IMR-90 (cell line): ENCODE results near the gene MEF2B. TPM values are rescaled to one million over a fixed set of nuclear protein-coding genes. Genes with fewer than 3 reads are reported as not detected.

Source experiments
- ATAC-seq: fragments of 200-7000 bp; cut with Tn5 transposase; 2 replicates; pipeline ENCODE4 v1.9.1; 2020; ENCODE audit warnings: low read depth, mild to moderate bottlenecking, moderate library complexity
- BruUV-seq: library from RNA; stranded (reverse); fragments of 400-500 nt; replicated peaks from 2 replicates; lab custom pipeline; 2021; lab: Mats Ljungman, UMichigan
- CTCF ChIA-PET: fragments of 300-600 bp; formaldehyde crosslinking; extraction: SDS; loops from one replicate; lab custom pipeline; 2021; ENCODE audit warnings: antibody characterized with exemption; lab: Yijun Ruan, JAX
- POLR2A ChIA-PET: fragments of 300-600 bp; sonication (Branson Sonifier 250); formaldehyde crosslinking; loops from one replicate; lab custom pipeline; 2022; ENCODE audit warnings: antibody characterized with exemption; ENCODE audit not compliant: unreplicated experiment; lab: Charles Lee
- DNase-seq: peaks from one replicate; pipeline ENCODE4 v3.0.0; 2013
- H2AFZ ChIP-seq: replicated peaks from 2 replicates; pipeline ENCODE3; 2013; ENCODE audit warnings: low read length, mild to moderate bottlenecking; ENCODE audit not compliant: poor library complexity
- H2AK5ac ChIP-seq: 2 replicates; pipeline ENCODE4 v1.6.1; 2013; ENCODE audit warnings: low read depth, low read length, inconsistent platforms
- H2AK9ac ChIP-seq: replicated peaks from 2 replicates; pipeline ENCODE3; 2013; ENCODE audit warnings: mild to moderate bottlenecking, low read depth, low read length, moderate library complexity; ENCODE audit not compliant: poor library complexity
- H2BK120ac ChIP-seq: 2 replicates; pipeline ENCODE4 v1.6.1; 2013; ENCODE audit warnings: low read depth, low read length, inconsistent platforms
- H2BK15ac ChIP-seq: 3 replicates; pipeline ENCODE4 v1.6.1; 2013; ENCODE audit warnings: low read depth, low read length, inconsistent platforms
- H2BK20ac ChIP-seq: 2 replicates; pipeline ENCODE4 v1.6.1; 2013; ENCODE audit warnings: low read depth, mild to moderate bottlenecking, inconsistent platforms, low read length, moderate library complexity
- H2BK5ac ChIP-seq: 2 replicates; pipeline ENCODE4 v1.6.1; 2013; ENCODE audit warnings: mild to moderate bottlenecking, low read depth, low read length, inconsistent platforms; ENCODE audit not compliant: poor library complexity, severe bottlenecking
- H3K14ac ChIP-seq: replicated peaks from 2 replicates; pipeline ENCODE4 v1.6.1; 2013; ENCODE audit warnings: low read depth, low read length, inconsistent platforms
- H3K18ac ChIP-seq: 2 replicates; pipeline ENCODE4 v1.6.1; 2013; ENCODE audit warnings: low read depth, low read length, control low read depth
- H3K23ac ChIP-seq: 2 replicates; pipeline ENCODE4 v1.6.1; 2013; ENCODE audit warnings: low read depth, low read length, inconsistent platforms
- H3K27ac ChIP-seq: 2 replicates; pipeline ENCODE4 v1.5.1; 2013; ENCODE audit warnings: mild to moderate bottlenecking, control low read depth, low read length; ENCODE audit not compliant: insufficient read depth
- H3K27me3 ChIP-seq: 2 replicates; pipeline ENCODE4 v1.6.1; 2013; ENCODE audit warnings: low read length; ENCODE audit not compliant: control insufficient read depth, insufficient read depth
- H3K36me3 ChIP-seq: 2 replicates; pipeline ENCODE4 v1.6.1; 2013; ENCODE audit warnings: low read length, mixed read lengths; ENCODE audit not compliant: control insufficient read depth, insufficient read depth
- H3K4ac ChIP-seq: 2 replicates; pipeline ENCODE4 v1.6.1; 2013; ENCODE audit warnings: low read depth, low read length, inconsistent platforms
- H3K4me1 ChIP-seq: 2 replicates; pipeline ENCODE4 v1.6.1; 2013; ENCODE audit warnings: low read length, mixed read lengths; ENCODE audit not compliant: control insufficient read depth, insufficient read depth
- H3K4me2 ChIP-seq: 2 replicates; pipeline ENCODE4 v1.6.1; 2013; ENCODE audit warnings: low read depth, mild to moderate bottlenecking, control low read depth, low read length, moderate library complexity
- H3K4me3 ChIP-seq: 2 replicates; pipeline ENCODE4 v1.5.1; 2013; ENCODE audit warnings: low read depth, mild to moderate bottlenecking, control low read depth, low read length, moderate library complexity; ENCODE audit not compliant: insufficient read depth
- H3K56ac ChIP-seq: 2 replicates; pipeline ENCODE4 v1.6.1; 2013; ENCODE audit warnings: low read length, inconsistent platforms; ENCODE audit not compliant: insufficient read depth; ENCODE audit errors: extremely low read depth
- H3K79me1 ChIP-seq, 2 experiments: 2 replicates each; pipeline ENCODE4 v1.6.1; 2013; ENCODE audit warnings: low read length in 2 of 2, inconsistent platforms in 1 of 2, low read depth in 1 of 2
- H3K9ac ChIP-seq: 2 replicates; pipeline ENCODE4 v1.6.1; 2013; ENCODE audit warnings: low read depth, low read length, control low read depth
- H3K9me1 ChIP-seq: 2 replicates; pipeline ENCODE4 v1.6.1; 2013; ENCODE audit warnings: low read length, inconsistent platforms; ENCODE audit not compliant: insufficient read depth
- H3K9me3 ChIP-seq: 2 replicates; pipeline ENCODE4 v1.6.1; 2013; ENCODE audit warnings: low read length; ENCODE audit not compliant: control insufficient read depth, insufficient read depth
- H4K20me1 ChIP-seq: 2 replicates; pipeline ENCODE4 v1.6.1; 2013; ENCODE audit warnings: low read length, inconsistent platforms; ENCODE audit not compliant: insufficient read depth
- H4K5ac ChIP-seq: 2 replicates; pipeline ENCODE4 v1.6.1; 2013; ENCODE audit warnings: mild to moderate bottlenecking, low read depth, low read length, control low read depth
- H4K8ac ChIP-seq, 2 experiments: 2 replicates each; pipeline ENCODE4 v1.6.1; 2013; ENCODE audit warnings: low read depth in 2 of 2, low read length in 2 of 2, control low read depth in 1 of 2, inconsistent platforms in 1 of 2
- H4K91ac ChIP-seq: 2 replicates; pipeline ENCODE4 v1.6.1; 2013; ENCODE audit warnings: low read depth, low read length, inconsistent platforms; ENCODE audit not compliant: insufficient read depth
- MAFK ChIP-seq: IDR thresholded peaks from 2 replicates; pipeline ENCODE4 v1.6.1; 2012; ENCODE audit warnings: low read depth, low read length, improper control_type of control experiment
- WGBS, 2 experiments: methylation state at CpG; one replicate each; pipeline versions ENCODE4 v1.1.5 to v1.1.7; 2013; ENCODE audit warnings: missing lambda C conversion rate in 2 of 2; ENCODE audit not compliant: insufficient read length in 1 of 2; ENCODE audit errors: extremely low coverage in 2 of 2; 5-methylcytosine and 5-hydroxymethylcytosine counted together
- dilution Hi-C: fragments of 300-500 bp; cut with HindIII; formaldehyde crosslinking; loops from one replicate; pipeline ENCODE4 v1.14.3; 2018; ENCODE audit warnings: low sequenced_read_pairs; ENCODE audit not compliant: unreplicated experiment
- in situ Hi-C: fragments of 300-500 bp; cut with MboI; formaldehyde crosslinking; loops from 3 replicates; pipeline ENCODE4 v1.14.3; 2019; ENCODE audit warnings: low sequenced_read_pairs, inconsistent platforms, mixed read lengths
- intact Hi-C: fragments of 100-400 bp; cut with micrococcal nuclease; formaldehyde crosslinking; loops from 2 replicates; pipeline ENCODE4 v1.10.0; 2022
- polyA plus RNA-seq, 3 experiments: library from polyadenylated mRNA; depleted of rRNA; stranded (reverse); fragments of >200 nt; gene quantifications; 2 replicates each; pipeline ENCODE4 v1.2.3, GENCODE V29; 2012; ENCODE audit warnings: low replicate concordance in 1 of 3
- total RNA-seq: library from RNA; depleted of rRNA; stranded (reverse); fragments of >200 nt; gene quantifications from 2 replicates; pipeline ENCODE4 v1.2.3, GENCODE V29; 2012
- TF ChIP-seq, protein P1 (sequence below): conservative IDR thresholded peaks from 2 replicates; pipeline ENCODE4 v1.5.1; 2012; ENCODE audit warnings: mild to moderate bottlenecking, low read depth, low read length, improper control_type of control experiment

MEF2B gene
- total and polyA plus RNA-seq, 2 of the 4 experiments (the other 2 are of a cell fraction): 0.18 to 0.94 TPM

DNA sequence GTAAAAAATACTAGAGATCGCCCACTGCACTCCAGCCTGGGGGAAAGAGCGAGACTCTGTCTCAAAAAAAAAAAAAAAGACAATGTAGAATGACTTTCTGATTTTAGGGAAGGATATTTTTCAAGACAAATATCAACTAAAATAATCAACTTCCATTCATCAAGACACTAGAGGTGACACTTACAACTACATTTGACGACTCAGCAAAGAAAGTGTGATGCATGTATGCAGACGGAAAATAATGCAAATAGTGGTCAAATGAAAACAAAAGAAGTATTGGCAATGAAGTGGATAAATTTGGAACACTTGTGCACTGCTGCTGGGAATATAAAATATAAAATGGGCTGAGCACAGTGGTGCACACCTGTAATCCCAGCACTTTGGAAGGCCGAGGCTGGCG, 44.0 kb downstream of the MEF2B start:
- CTCF ChIA-PET: no interaction called here
- H2BK120ac ChIP-seq: no peak overlapping the region
- H4K8ac ChIP-seq: no peak overlapping the region
- H3K4me3 ChIP-seq: no peak overlapping the region
- no peak overlapping the region for H2BK20ac ChIP-seq
- H3K9me3 ChIP-seq: 0 out of 2 replicates have a peak, but pooled peaks cover 2% of the 10 kb centered on the region
- H3K18ac ChIP-seq: no peak overlapping the region
- H3K79me1 ChIP-seq: 0 out of 4 replicates have a peak, but pooled peaks cover 0 to 3% of the 10 kb centered on the region in 2 experiments
- H2BK5ac ChIP-seq: no peak overlapping the region
- no peak overlapping the region for H3K23ac ChIP-seq
- no peak overlapping the region for H2AFZ ChIP-seq
- H2AK9ac ChIP-seq: no peak overlapping the region
- peaks cover 7% of the 10 kb centered on the region; the same call in 1 of the 2 replicates for H3K36me3 ChIP-seq
- no peak overlapping the region for H2AK5ac ChIP-seq
- no peak overlapping the region for H3K4ac ChIP-seq
- no peak overlapping the region for H4K91ac ChIP-seq
- intact Hi-C loops: no loop called here
- 100% methylated on average over 2 of the region's 6 CpGs; no CpG with 5 or more reads in 1 of the 2 experiments for WGBS, 2 experiments
- H2BK15ac ChIP-seq: no peak overlapping the region
- no peak overlapping the region for H4K5ac ChIP-seq
- in situ Hi-C loops: no loop called here
- H3K4me2 ChIP-seq: no peak overlapping the region
- TF ChIP-seq, protein P1, sequence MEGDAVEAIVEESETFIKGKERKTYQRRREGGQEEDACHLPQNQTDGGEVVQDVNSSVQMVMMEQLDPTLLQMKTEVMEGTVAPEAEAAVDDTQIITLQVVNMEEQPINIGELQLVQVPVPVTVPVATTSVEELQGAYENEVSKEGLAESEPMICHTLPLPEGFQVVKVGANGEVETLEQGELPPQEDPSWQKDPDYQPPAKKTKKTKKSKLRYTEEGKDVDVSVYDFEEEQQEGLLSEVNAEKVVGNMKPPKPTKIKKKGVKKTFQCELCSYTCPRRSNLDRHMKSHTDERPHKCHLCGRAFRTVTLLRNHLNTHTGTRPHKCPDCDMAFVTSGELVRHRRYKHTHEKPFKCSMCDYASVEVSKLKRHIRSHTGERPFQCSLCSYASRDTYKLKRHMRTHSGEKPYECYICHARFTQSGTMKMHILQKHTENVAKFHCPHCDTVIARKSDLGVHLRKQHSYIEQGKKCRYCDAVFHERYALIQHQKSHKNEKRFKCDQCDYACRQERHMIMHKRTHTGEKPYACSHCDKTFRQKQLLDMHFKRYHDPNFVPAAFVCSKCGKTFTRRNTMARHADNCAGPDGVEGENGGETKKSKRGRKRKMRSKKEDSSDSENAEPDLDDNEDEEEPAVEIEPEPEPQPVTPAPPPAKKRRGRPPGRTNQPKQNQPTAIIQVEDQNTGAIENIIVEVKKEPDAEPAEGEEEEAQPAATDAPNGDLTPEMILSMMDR: no peak
- TF ChIP-seq MAFK: peak; percentile 92
- dilution Hi-C loops: no loop called here
- BruUV-seq: no TSS peak
- no peak overlapping the region for H3K9ac ChIP-seq
- H3K27me3 ChIP-seq: no peaks in the 10 kb centered on the region
- peaks cover 3% of the 10 kb centered on the region; the same call in 1 of the 2 replicates for H4K20me1 ChIP-seq
- no peaks in the 10 kb centered on the region for H3K4me1 ChIP-seq
- no peak overlapping the region for H3K56ac ChIP-seq
- DNase-seq (no peak), ATAC-seq (no peak)
- no peak overlapping the region for H3K14ac ChIP-seq
- H3K27ac ChIP-seq: no peak overlapping the region
- H3K9me1 ChIP-seq: no peaks in the 10 kb centered on the region
- POLR2A ChIA-PET: no interaction called here
